ENCODE data around the gene PIM1. TPM values are rescaled to one million over a fixed set of nuclear protein-coding genes. Genes with fewer than 3 reads are reported as not detected.
A peak's percentile ranks its signal among the peaks of the same experiment; 100 is the strongest.

Gene PIM1
- total RNA-seq, 1 experiment from 2014 or later: 89.7 TPM

DNA sequence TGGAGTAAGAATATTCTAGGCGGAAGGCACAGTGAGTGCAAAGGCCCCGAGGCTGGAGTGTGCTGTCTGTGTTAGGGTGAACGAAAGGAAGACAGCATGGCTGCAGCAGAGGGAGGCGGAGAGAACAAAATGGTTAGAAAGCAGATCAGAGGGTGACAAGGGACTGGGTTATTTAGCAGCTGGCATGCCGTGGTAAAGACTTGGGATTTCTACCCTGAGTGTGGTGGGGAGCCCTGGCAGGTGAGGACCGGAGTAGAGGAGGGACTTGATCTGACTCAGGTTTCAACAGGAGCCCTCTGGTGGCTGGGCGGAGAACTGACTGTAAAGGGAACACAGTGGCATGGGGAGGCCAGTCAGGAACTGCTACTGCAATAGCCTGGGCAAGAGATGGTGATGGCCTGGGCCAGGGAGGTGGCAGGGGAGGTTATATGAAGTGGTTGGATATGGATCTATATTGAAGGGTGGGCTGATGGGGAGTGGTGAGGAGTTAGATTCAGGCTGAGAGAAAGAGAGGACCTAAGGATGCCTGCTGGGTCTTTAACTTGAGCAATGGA lies 38.0 kb downstream of the PIM1 start:
- Histone ChIP-seq H3K27me3 (ENCODE audit: control insufficient read depth, insufficient read depth, low read length) (no peaks in the 10 kb centered on the region), H3K36me3 (replicated peaks; ENCODE audit: control insufficient read depth, insufficient read depth, low read length) (no peaks in the 10 kb centered on the region), H3K4me3 (ENCODE audit: insufficient read depth, low read depth, low read length) (no peak overlapping the region)
- DNase-seq: peak; percentile 84

GRCh38 chr6:37208793-37209192 lies 38.8 kb downstream of the PIM1 start:
- Histone ChIP-seq H3K27me3 (ENCODE audit: control insufficient read depth, insufficient read depth, low read length) (no peaks in the 10 kb centered on the region), H3K36me3 (replicated peaks; ENCODE audit: control insufficient read depth, insufficient read depth, low read length) (no peaks in the 10 kb centered on the region), H3K4me3 (ENCODE audit: insufficient read depth, low read depth, low read length) (no peak overlapping the region)
- DNase-seq: no peak

- Histone ChIP-seq H3K27me3 (ENCODE audit: control insufficient read depth, insufficient read depth, low read length) (no peaks in the 10 kb centered on the region), H3K36me3 (replicated peaks; ENCODE audit: control insufficient read depth, insufficient read depth, low read length) (no peaks in the 10 kb centered on the region), H3K4me3 (ENCODE audit: insufficient read depth, low read depth, low read length) (no peak overlapping the region)
- no peak for DNase-seq
Observed at GRCh38 chr6:37209461-37210205, 39.7 kb downstream of the PIM1 start.

GRCh38 chr6:37210313-37210968 lies 40.5 kb downstream of the PIM1 start:
- Histone ChIP-seq H3K27me3 (ENCODE audit: control insufficient read depth, insufficient read depth, low read length) (no peaks in the 10 kb centered on the region), H3K4me3 (ENCODE audit: insufficient read depth, low read depth, low read length) (no peak overlapping the region), H3K36me3 (replicated peaks; ENCODE audit: control insufficient read depth, insufficient read depth, low read length) (no peaks in the 10 kb centered on the region)
- DNase-seq: peak; percentile 71

DNA sequence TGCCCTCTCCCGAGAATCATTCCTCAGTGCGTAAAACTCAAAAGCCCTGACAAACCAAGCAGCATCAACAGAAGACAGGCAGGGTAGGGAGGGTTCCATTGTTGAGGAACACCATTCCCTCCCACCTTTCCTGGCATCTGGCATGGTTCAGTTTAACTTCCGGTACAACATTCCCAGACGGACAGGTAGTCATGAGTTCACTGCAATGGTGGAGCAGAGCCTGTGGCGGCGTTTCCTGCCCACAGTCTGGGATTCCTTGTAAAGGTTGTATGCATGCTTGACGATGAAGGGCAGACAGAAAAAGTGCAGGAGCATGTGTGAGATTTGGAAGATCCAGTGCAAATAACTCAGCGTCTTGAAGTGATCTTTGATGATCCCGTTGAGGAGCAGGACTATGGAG lies 42.3 kb downstream of the PIM1 start:
- H3K4me3 ChIP-seq (ENCODE audit: insufficient read depth, low read depth, low read length): no peak overlapping the region
- no peaks in the 10 kb centered on the region for H3K36me3 ChIP-seq (replicated peaks; ENCODE audit: control insufficient read depth, insufficient read depth, low read length)
- no peak for DNase-seq
- H3K27me3 ChIP-seq (ENCODE audit: control insufficient read depth, insufficient read depth, low read length): no peaks in the 10 kb centered on the region

- no peak for DNase-seq
- Histone ChIP-seq H3K4me3 (ENCODE audit: insufficient read depth, low read depth, low read length) (no peak overlapping the region), H3K36me3 (replicated peaks; ENCODE audit: control insufficient read depth, insufficient read depth, low read length) (no peaks in the 10 kb centered on the region), H3K27me3 (ENCODE audit: control insufficient read depth, insufficient read depth, low read length) (no peaks in the 10 kb centered on the region)
Observed at GRCh38 chr6:37218061-37218460, 48.1 kb downstream of the PIM1 start.

GRCh38 chr6:37218511-37218910 lies 48.6 kb downstream of the PIM1 start:
- no peaks in the 10 kb centered on the region for H3K36me3 ChIP-seq (replicated peaks; ENCODE audit: control insufficient read depth, insufficient read depth, low read length)
- H3K4me3 ChIP-seq (ENCODE audit: insufficient read depth, low read depth, low read length): no peak overlapping the region
- H3K27me3 ChIP-seq (ENCODE audit: control insufficient read depth, insufficient read depth, low read length): no peaks in the 10 kb centered on the region
- DNase-seq: no peak

GRCh38 chr6:37221585-37222124 lies 51.7 kb downstream of the PIM1 start:
- no peaks in the 10 kb centered on the region for H3K27me3 ChIP-seq (ENCODE audit: control insufficient read depth, insufficient read depth, low read length)
- DNase-seq: peak; percentile 25
- H3K4me3 ChIP-seq (ENCODE audit: insufficient read depth, low read depth, low read length): peak overlapping the region; percentile 63
- H3K36me3 ChIP-seq (replicated peaks; ENCODE audit: control insufficient read depth, insufficient read depth, low read length): no peaks in the 10 kb centered on the region

DNA sequence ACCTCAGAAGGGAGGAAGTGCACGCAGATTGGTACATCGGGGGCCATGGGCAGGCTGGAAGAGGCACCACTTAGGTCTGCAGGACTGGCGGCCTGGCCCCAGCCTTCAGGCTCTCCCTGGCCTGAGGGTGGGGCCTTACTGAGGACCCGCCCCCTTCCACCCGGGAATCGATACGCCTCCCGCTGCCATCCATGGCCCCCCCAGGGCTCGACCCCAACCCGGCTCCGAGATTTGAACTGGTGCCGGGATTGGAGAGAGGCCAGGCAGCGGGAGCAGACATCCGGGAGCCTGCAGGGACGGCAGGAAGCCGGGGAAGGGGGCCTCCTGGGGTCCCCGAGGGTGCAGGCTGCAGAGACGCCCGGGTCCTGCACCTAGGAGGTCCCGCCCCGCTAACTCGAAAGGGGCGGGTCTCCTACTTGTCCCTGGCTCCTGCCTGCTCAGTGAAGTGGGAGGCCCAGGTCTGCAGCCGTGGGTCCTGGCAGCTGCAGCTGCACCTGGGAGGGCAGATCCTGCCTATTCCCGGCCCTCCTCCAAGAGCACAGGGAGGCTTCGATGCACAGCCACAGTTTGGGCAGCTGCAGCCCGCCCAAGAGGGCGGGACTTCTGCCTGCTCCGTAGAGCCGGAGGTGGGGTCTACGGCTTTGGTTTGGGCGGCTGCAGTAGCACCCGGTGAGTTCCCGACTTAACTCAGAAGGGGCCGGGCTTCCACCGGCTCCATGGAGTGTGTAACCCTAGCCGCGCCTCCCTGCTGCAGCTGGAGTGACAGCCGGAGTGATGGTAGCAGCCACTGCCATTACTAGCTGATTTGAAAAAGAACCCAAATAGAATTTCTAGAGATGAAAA lies 52.4 kb downstream of the PIM1 start:
- DNase-seq: peak; percentile 94

GRCh38 chr6:37222992-37223391 lies 53.0 kb downstream of the PIM1 start:
- no peaks in the 10 kb centered on the region for H3K36me3 ChIP-seq (replicated peaks; ENCODE audit: control insufficient read depth, insufficient read depth, low read length)
- no peaks in the 10 kb centered on the region for H3K27me3 ChIP-seq (ENCODE audit: control insufficient read depth, insufficient read depth, low read length)
- no peak overlapping the region for H3K4me3 ChIP-seq (ENCODE audit: insufficient read depth, low read depth, low read length)
- DNase-seq: no peak

More for the DNA sequence above, 52.4 kb downstream of the PIM1 start:
- Histone ChIP-seq H3K4me3 (ENCODE audit: insufficient read depth, low read depth, low read length) (peak overlapping the region; percentile 63), H3K27me3 (ENCODE audit: control insufficient read depth, insufficient read depth, low read length) (no peaks in the 10 kb centered on the region), H3K36me3 (replicated peaks; ENCODE audit: control insufficient read depth, insufficient read depth, low read length) (no peaks in the 10 kb centered on the region)

Other genes with a start within 250 kb of the PIM1 start
- not detected in 2 replicates for gene PI16, start 215.4 kb upstream of the PIM1 start, total RNA-seq (2014; rRNA removed; shearing (Covaris generic))
- gene MTCH1, start 184.0 kb upstream of the PIM1 start, total RNA-seq (2014; rRNA removed; shearing (Covaris generic)): 286 and 299 TPM in 2 replicates
- gene FGD2, start 164.5 kb upstream of the PIM1 start, total RNA-seq (2014; rRNA removed; shearing (Covaris generic)): 0.04 and 0.17 TPM in 2 replicates
- gene TBC1D22B, start 87.6 kb downstream of the PIM1 start, total RNA-seq (2014; rRNA removed; shearing (Covaris generic)): 14.5 and 17.5 TPM in 2 replicates
- 0.14 TPM in 1 of 2 replicates, not detected in the other for gene TMEM217, start 88.0 kb downstream of the PIM1 start, total RNA-seq (2014; rRNA removed; shearing (Covaris generic))
- 32.2 and 39.6 TPM in 2 replicates for gene RNF8, start 183.8 kb downstream of the PIM1 start, total RNA-seq (2014; rRNA removed; shearing (Covaris generic))

Measured in H7 (cell line).